GM23338 (cell line): ENCODE data around the gene UBALD1. TPM values are rescaled to one million over a fixed set of nuclear protein-coding genes. Genes with fewer than 3 reads are reported as not detected.

Source experiments
- ATAC-seq: fragments of 200-7000 bp; cut with Tn5 transposase; 3 replicates; pipeline ENCODE4 v1.9.1; 2020
- DNase-seq: peaks from one replicate; pipeline ENCODE4 v3.0.0-alpha.2; 2015; ENCODE audit warnings: low spot score
- H2AFZ ChIP-seq: fragments of 200-600 bp; sonication (generic); 2 replicates; pipeline ENCODE4 v1.8.0; 2016; ENCODE audit warnings: antibody characterized with exemption, mild to moderate bottlenecking, moderate library complexity
- H3F3A ChIP-seq: fragments of 200-600 bp; sonication (generic); replicated peaks from 2 replicates; pipeline ENCODE4 v1.8.0; 2017; ENCODE audit warnings: antibody characterized with exemption, mixed run types, low read depth
- H3K27ac ChIP-seq: fragments of 200-600 bp; sonication (generic); 2 replicates; pipeline ENCODE4 v1.6.1; 2016; ENCODE audit warnings: low read depth
- H3K27me3 ChIP-seq: fragments of 200-600 bp; sonication (generic); 2 replicates; pipeline ENCODE4 v1.8.0; 2016; ENCODE audit warnings: mild to moderate bottlenecking, mixed run types, moderate library complexity; ENCODE audit not compliant: insufficient read depth
- H3K36me3 ChIP-seq: fragments of 200-600 bp; sonication (generic); 2 replicates; pipeline ENCODE4 v1.8.0; 2016; ENCODE audit warnings: mild to moderate bottlenecking; ENCODE audit not compliant: insufficient read depth
- H3K4me1 ChIP-seq: fragments of 200-600 bp; sonication (generic); 2 replicates; pipeline ENCODE4 v1.8.0; 2016; ENCODE audit warnings: mild to moderate bottlenecking, moderate library complexity; ENCODE audit not compliant: insufficient read depth
- H3K4me2 ChIP-seq: fragments of 200-600 bp; sonication (generic); 2 replicates; pipeline ENCODE4 v1.7.1; 2017; ENCODE audit warnings: mixed run types
- H3K4me3 ChIP-seq: fragments of 200-600 bp; sonication (generic); 2 replicates; pipeline ENCODE4 v1.6.1; 2016; ENCODE audit warnings: mixed run types
- H3K79me2 ChIP-seq: fragments of 200-600 bp; sonication (generic); replicated peaks from 2 replicates; pipeline ENCODE4 v1.8.0; 2017; ENCODE audit warnings: mild to moderate bottlenecking; ENCODE audit not compliant: insufficient read depth
- H3K9me2 ChIP-seq: fragments of 200-600 bp; sonication (generic); 2 replicates; pipeline ENCODE4 v1.8.0; 2017; ENCODE audit not compliant: insufficient read depth
- H4K20me1 ChIP-seq: fragments of 200-600 bp; sonication (generic); replicated peaks from 2 replicates; pipeline ENCODE4 v1.8.0; 2017; ENCODE audit warnings: mild to moderate bottlenecking; ENCODE audit not compliant: insufficient read depth
- H3K27ac Mint-ChIP-seq: 2 replicates; pipeline ENCODE4 v1.8.0; 2020; ENCODE audit warnings: inconsistent platforms, mild to moderate bottlenecking, moderate library complexity, mixed read lengths
- H3K27me3 Mint-ChIP-seq: 3 replicates; pipeline ENCODE4 v1.8.0; 2022; ENCODE audit warnings: low read depth, mild to moderate bottlenecking, moderate library complexity, mixed read lengths, inconsistent platforms; ENCODE audit not compliant: insufficient read depth, poor library complexity
- H3K36me3 Mint-ChIP-seq: 3 replicates; pipeline ENCODE4 v1.8.0; 2021; ENCODE audit warnings: low read depth, mild to moderate bottlenecking, inconsistent platforms, moderate library complexity, mixed read lengths
- H3K4me1 Mint-ChIP-seq: 3 replicates; pipeline ENCODE4 v1.8.0; 2020; ENCODE audit warnings: mild to moderate bottlenecking, inconsistent platforms, mixed read lengths
- H3K4me3 Mint-ChIP-seq: 3 replicates; pipeline ENCODE4 v1.8.0; 2021; ENCODE audit warnings: moderate library complexity, mild to moderate bottlenecking, inconsistent platforms, mixed read lengths
- H3K9me3 Mint-ChIP-seq: 3 replicates; pipeline ENCODE4 v1.8.0; 2020; ENCODE audit warnings: moderate library complexity, mild to moderate bottlenecking, inconsistent platforms, mixed read lengths
- CTCF ChIP-seq, 2 experiments: fragments of 200-600 bp in 1 of 2; sonication (generic) in 1 of 2; conservative IDR thresholded peaks; 2 replicates each; pipeline versions ENCODE4 v1.5.1 to v1.6.1; 2016 to 2017; ENCODE audit warnings: antibody characterized with exemption in 2 of 2, low read depth in 2 of 2, mild to moderate bottlenecking in 2 of 2, moderate library complexity in 1 of 2
- EZH2 ChIP-seq: fragments of 200-600 bp; sonication (generic); IDR thresholded peaks from one replicate; pipeline ENCODE4 v1.8.0; 2017; ENCODE audit warnings: antibody characterized with exemption, mild to moderate bottlenecking, low read depth; ENCODE audit not compliant: unreplicated experiment
- EZH2phosphoT487 ChIP-seq: fragments of 200-600 bp; sonication (generic); IDR thresholded peaks from one replicate; pipeline ENCODE4 v1.8.1; 2018; ENCODE audit warnings: antibody characterized with exemption; ENCODE audit not compliant: unreplicated experiment
- JUNB ChIP-seq: IDR thresholded peaks from one replicate; pipeline ENCODE4 v1.6.1; 2016; ENCODE audit warnings: antibody characterized with exemption; ENCODE audit not compliant: unreplicated experiment
- NANOG ChIP-seq: IDR thresholded peaks from 2 replicates; pipeline ENCODE4 v1.6.1; 2016; ENCODE audit warnings: antibody characterized with exemption, borderline replicate concordance
- POLR2AphosphoS5 ChIP-seq: IDR thresholded peaks from 2 replicates; pipeline ENCODE4 v1.6.1; 2016; ENCODE audit warnings: antibody characterized with exemption, low read depth
- ZNF114 ChIP-seq: fragments of 250-450 bp; sonication (Bioruptor Pico); IDR thresholded peaks from 2 replicates; pipeline ENCODE4 v1.5.0; 2020; ENCODE audit warnings: mild to moderate bottlenecking, moderate library complexity
- ZNF331 ChIP-seq: fragments of 250-450 bp; sonication (Bioruptor Pico); IDR thresholded peaks from 2 replicates; pipeline ENCODE4 v1.5.0; 2020; ENCODE audit warnings: low read depth, mild to moderate bottlenecking, moderate library complexity
- polyA plus RNA-seq: library from polyadenylated mRNA; unstranded; fragments of >200 nt; fragmentation: Nextera tagmentation; extraction: Ambion mirVana; gene quantifications from 2 replicates; pipeline ENCODE4 v1.2.1, GENCODE V29; 2016
- total RNA-seq: library from RNA; depleted of rRNA; stranded (reverse); fragments of >200 nt; shearing (Covaris generic); gene quantifications from 2 replicates; pipeline ENCODE4 v1.2.3, GENCODE V29; 2014
- TF ChIP-seq, protein P1 (sequence below): IDR thresholded peaks from 2 replicates; pipeline ENCODE4 v1.6.1; 2016; ENCODE audit warnings: antibody characterized with exemption
- TF ChIP-seq, protein P2 (sequence below): fragments of 250-450 bp; sonication (Bioruptor Pico); IDR thresholded peaks from 2 replicates; pipeline ENCODE4 v1.5.0; 2020; ENCODE audit warnings: mild to moderate bottlenecking, moderate library complexity

Gene UBALD1
- total and polyA plus RNA-seq, 2 experiments from 2014 or later: 20.7 to 32.8 TPM

DNA sequence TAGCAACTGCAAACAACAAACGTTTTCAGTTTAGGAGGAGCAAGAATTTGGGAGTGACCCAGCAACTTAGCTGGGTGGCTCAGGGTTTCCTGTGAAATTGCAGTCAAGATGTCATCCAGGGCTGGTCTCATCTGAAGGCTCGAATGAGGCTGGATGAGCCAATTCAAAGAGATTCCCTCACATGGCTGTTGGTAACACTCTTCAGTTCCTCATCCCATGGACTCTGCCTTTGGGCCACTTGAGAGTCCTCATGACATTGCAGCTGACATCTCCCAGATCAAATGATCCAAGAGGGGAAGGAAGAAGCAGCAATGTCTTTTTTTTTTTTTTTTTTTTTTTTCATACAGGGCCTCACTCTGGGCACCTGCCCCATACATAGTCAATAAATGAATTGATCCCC, 26.3 kb downstream of the UBALD1 start (continued):
- no peak for TF ChIP-seq ZNF331

- no peaks in the 10 kb centered on the region for H4K20me1 ChIP-seq
- Mint-ChIP-seq H3K36me3 (peaks cover 12% of the 10 kb centered on the region), H3K4me3 (no peak overlapping the region; the same call in 2 of the 3 replicates), H3K27ac (no peak overlapping the region), H3K9me3 (peaks cover 17% of the 10 kb centered on the region), H3K27me3 (peaks cover 2% of the 10 kb centered on the region), H3K4me1 (peaks cover 4% of the 10 kb centered on the region; the same call in 2 of the 3 replicates)
- ATAC-seq (no peak), DNase-seq (no peak)
- H3K27ac ChIP-seq: no peak overlapping the region
- no peaks in the 10 kb centered on the region for H3K4me1 ChIP-seq
- H3K79me2 ChIP-seq: no peaks in the 10 kb centered on the region
- no peaks in the 10 kb centered on the region for H3K36me3 ChIP-seq
- H3K27me3 ChIP-seq: no peaks in the 10 kb centered on the region
- H3F3A ChIP-seq: no peaks in the 10 kb centered on the region; the same call in 1 of the 2 replicates
- TF ChIP-seq ZNF114 (no peak), EZH2phosphoT487 (no peak), POLR2AphosphoS5 (no peak), CTCF (conservative IDR thresholded peaks at IDR 0.05; ENCODE audit: low read depth in 2 of 2) (no peak), JUNB (no peak), NANOG (no peak), ZNF331 (no peak), EZH2 (no peak)
- TF ChIP-seq, protein P1, sequence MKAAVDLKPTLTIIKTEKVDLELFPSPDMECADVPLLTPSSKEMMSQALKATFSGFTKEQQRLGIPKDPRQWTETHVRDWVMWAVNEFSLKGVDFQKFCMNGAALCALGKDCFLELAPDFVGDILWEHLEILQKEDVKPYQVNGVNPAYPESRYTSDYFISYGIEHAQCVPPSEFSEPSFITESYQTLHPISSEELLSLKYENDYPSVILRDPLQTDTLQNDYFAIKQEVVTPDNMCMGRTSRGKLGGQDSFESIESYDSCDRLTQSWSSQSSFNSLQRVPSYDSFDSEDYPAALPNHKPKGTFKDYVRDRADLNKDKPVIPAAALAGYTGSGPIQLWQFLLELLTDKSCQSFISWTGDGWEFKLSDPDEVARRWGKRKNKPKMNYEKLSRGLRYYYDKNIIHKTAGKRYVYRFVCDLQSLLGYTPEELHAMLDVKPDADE: no peak
- TF ChIP-seq, protein P2, sequence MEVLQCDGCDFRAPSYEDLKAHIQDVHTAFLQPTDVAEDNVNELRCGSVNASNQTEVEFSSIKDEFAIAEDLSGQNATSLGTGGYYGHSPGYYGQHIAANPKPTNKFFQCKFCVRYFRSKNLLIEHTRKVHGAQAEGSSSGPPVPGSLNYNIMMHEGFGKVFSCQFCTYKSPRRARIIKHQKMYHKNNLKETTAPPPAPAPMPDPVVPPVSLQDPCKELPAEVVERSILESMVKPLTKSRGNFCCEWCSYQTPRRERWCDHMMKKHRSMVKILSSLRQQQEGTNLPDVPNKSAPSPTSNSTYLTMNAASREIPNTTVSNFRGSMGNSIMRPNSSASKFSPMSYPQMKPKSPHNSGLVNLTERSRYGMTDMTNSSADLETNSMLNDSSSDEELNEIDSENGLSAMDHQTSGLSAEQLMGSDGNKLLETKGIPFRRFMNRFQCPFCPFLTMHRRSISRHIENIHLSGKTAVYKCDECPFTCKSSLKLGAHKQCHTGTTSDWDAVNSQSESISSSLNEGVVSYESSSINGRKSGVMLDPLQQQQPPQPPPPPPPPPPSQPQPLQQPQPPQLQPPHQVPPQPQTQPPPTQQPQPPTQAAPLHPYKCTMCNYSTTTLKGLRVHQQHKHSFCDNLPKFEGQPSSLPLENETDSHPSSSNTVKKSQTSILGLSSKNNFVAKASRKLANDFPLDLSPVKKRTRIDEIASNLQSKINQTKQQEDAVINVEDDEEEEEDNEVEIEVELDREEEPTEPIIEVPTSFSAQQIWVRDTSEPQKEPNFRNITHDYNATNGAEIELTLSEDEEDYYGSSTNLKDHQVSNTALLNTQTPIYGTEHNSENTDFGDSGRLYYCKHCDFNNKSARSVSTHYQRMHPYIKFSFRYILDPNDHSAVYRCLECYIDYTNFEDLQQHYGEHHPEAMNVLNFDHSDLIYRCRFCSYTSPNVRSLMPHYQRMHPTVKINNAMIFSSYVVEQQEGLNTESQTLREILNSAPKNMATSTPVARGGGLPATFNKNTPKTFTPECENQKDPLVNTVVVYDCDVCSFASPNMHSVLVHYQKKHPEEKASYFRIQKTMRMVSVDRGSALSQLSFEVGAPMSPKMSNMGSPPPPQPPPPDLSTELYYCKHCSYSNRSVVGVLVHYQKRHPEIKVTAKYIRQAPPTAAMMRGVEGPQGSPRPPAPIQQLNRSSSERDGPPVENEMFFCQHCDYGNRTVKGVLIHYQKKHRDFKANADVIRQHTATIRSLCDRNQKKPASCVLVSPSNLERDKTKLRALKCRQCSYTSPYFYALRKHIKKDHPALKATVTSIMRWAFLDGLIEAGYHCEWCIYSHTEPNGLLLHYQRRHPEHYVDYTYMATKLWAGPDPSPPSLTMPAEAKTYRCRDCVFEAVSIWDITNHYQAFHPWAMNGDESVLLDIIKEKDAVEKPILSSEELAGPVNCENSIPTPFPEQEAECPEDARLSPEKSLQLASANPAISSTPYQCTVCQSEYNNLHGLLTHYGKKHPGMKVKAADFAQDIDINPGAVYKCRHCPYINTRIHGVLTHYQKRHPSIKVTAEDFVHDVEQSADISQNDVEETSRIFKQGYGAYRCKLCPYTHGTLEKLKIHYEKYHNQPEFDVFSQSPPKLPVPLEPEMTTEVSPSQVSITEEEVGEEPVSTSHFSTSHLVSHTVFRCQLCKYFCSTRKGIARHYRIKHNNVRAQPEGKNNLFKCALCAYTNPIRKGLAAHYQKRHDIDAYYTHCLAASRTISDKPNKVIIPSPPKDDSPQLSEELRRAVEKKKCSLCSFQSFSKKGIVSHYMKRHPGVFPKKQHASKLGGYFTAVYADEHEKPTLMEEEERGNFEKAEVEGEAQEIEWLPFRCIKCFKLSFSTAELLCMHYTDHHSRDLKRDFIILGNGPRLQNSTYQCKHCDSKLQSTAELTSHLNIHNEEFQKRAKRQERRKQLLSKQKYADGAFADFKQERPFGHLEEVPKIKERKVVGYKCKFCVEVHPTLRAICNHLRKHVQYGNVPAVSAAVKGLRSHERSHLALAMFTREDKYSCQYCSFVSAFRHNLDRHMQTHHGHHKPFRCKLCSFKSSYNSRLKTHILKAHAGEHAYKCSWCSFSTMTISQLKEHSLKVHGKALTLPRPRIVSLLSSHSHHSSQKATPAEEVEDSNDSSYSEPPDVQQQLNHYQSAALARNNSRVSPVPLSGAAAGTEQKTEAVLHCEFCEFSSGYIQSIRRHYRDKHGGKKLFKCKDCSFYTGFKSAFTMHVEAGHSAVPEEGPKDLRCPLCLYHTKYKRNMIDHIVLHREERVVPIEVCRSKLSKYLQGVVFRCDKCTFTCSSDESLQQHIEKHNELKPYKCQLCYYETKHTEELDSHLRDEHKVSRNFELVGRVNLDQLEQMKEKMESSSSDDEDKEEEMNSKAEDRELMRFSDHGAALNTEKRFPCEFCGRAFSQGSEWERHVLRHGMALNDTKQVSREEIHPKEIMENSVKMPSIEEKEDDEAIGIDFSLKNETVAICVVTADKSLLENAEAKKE (CRISPR knock-in tag): no peak
- H3K4me3 ChIP-seq: no peak overlapping the region
- H2AFZ ChIP-seq: no peak overlapping the region
- H3K9me2 ChIP-seq: no peaks in the 10 kb centered on the region
- H3K4me2 ChIP-seq: no peak overlapping the region
Observed at GRCh38 chr16:4586291-4586690, 28.4 kb downstream of the UBALD1 start.
